Lower leg skin (tissue), 3 donors: ENCODE data around the gene BNC1.

Source experiments
- POLR2A ChIP-seq, 2 donors: fragments of 450-650 bp; IDR thresholded peaks; one replicate each; pipeline ENCODE4 v1.6.1; 2016 to 2017; ENCODE audit warnings: antibody characterized with exemption in 2 of 2, mild to moderate bottlenecking in 1 of 2, moderate library complexity in 1 of 2
- TF ChIP-seq, protein P1 (sequence below), 3 donors: fragments of 450-650 bp; IDR thresholded peaks; one replicate each; pipeline ENCODE4 v1.5.1; 2016; ENCODE audit warnings: antibody characterized with exemption in 3 of 3, mild to moderate bottlenecking in 3 of 3, moderate library complexity in 2 of 3

GRCh38 chr15:83278191-83278590, 6.3 kb downstream of the BNC1 start:
- TF ChIP-seq, protein P1, sequence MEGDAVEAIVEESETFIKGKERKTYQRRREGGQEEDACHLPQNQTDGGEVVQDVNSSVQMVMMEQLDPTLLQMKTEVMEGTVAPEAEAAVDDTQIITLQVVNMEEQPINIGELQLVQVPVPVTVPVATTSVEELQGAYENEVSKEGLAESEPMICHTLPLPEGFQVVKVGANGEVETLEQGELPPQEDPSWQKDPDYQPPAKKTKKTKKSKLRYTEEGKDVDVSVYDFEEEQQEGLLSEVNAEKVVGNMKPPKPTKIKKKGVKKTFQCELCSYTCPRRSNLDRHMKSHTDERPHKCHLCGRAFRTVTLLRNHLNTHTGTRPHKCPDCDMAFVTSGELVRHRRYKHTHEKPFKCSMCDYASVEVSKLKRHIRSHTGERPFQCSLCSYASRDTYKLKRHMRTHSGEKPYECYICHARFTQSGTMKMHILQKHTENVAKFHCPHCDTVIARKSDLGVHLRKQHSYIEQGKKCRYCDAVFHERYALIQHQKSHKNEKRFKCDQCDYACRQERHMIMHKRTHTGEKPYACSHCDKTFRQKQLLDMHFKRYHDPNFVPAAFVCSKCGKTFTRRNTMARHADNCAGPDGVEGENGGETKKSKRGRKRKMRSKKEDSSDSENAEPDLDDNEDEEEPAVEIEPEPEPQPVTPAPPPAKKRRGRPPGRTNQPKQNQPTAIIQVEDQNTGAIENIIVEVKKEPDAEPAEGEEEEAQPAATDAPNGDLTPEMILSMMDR (IDR thresholded peaks at IDR 0.05), result no peak
- TF ChIP-seq POLR2A (IDR thresholded peaks at IDR 0.05), result no peak
